Measurements from ENCODE around the gene MRPL44.

Gene MRPL44

GRCh38 chr2:223981241-223981640, 24.0 kb downstream of the MRPL44 start:
- TF ChIP-seq CTCF (IDR thresholded peaks at IDR 0.05; ENCODE audit: low read depth, low read length) = no peak
- H3K4me3 ChIP-seq (ENCODE audit: low read depth, low read length) = no peak overlapping the region

GRCh38 chr2:223989206-223989855, 32.1 kb downstream of the MRPL44 start:
- no peak for TF ChIP-seq CTCF (IDR thresholded peaks at IDR 0.05; ENCODE audit: low read depth, low read length)

GRCh38 chr2:223989856-223990232, 32.6 kb downstream of the MRPL44 start:
- TF ChIP-seq CTCF (IDR thresholded peaks at IDR 0.05; ENCODE audit: low read depth, low read length) = no peak

More at GRCh38 chr2:223989206-223989855, 32.1 kb downstream of the MRPL44 start:
- H3K4me3 ChIP-seq (ENCODE audit: low read depth, low read length) = no peak overlapping the region

GRCh38 chr2:223991611-223992010, 34.3 kb downstream of the MRPL44 start:
- H3K4me3 ChIP-seq (ENCODE audit: low read depth, low read length) = no peak overlapping the region
- no peak for TF ChIP-seq CTCF (IDR thresholded peaks at IDR 0.05; ENCODE audit: low read depth, low read length)

More at GRCh38 chr2:223989856-223990232, 32.6 kb downstream of the MRPL44 start:
- no peak overlapping the region for H3K4me3 ChIP-seq (ENCODE audit: low read depth, low read length)

GRCh38 chr2:223993634-223994232, 36.5 kb downstream of the MRPL44 start:
- peak; percentile 60 for TF ChIP-seq CTCF (IDR thresholded peaks at IDR 0.05; ENCODE audit: low read depth, low read length)
- no peak overlapping the region for H3K4me3 ChIP-seq (ENCODE audit: low read depth, low read length)

- H3K4me3 ChIP-seq (ENCODE audit: low read depth, low read length) = no peak overlapping the region
- TF ChIP-seq CTCF (IDR thresholded peaks at IDR 0.05; ENCODE audit: low read depth, low read length) = no peak
Measured at GRCh38 chr2:223994562-223995162, 37.4 kb downstream of the MRPL44 start.

- TF ChIP-seq CTCF (IDR thresholded peaks at IDR 0.05; ENCODE audit: low read depth, low read length) = no peak
- no peak overlapping the region for H3K4me3 ChIP-seq (ENCODE audit: low read depth, low read length)
Measured at GRCh38 chr2:223995569-223995968, 38.3 kb downstream of the MRPL44 start.

All from WI38 (cell line).